Retina (tissue), 1 donor: ENCODE results near the gene OR2AT4.
"Not testable (repeated sequence)": the region's sequence is repeated elsewhere in the genome, so short reads cannot be mapped to it uniquely, and the experiment has no call there.

Experiments
- DNase-seq: peaks from one replicate; pipeline ENCODE4 v3.0.0-alpha.2; 2016

The OR2AT4 gene

DNA sequence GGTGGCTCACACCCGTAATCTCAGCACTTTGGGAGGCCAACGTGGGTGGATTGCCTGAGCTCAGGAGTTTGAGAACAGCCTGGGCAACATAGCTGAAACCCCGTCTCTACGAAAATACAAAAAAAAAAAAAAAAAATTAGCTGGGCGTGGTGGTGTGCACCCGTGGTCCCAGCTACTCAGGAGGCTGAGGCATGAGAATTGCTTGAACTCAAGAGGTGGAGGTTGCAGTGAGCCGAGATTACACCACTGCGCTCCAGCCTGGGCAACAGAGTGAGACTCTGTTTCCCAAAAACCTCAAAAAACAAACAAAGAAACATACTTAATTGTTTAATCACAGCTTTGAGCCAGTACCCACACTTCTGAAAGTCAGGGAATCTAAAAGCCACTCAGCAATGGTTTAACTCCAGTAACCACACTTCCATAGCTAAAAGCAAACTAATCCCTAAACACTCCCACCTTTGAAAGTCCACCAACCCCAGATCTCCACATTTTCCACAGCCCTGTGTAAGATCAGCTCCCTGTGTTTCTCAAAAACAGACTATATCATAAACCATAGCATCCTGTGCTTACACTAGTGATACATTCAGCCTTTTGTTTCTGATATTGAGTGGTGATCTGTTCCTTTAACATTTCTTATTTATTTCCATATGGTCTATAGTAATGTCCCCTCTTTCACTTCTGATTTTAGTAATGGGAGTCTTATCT is 4.9 kb upstream of the OR2AT4 start:
- no peak for DNase-seq

GRCh38 chr11:75100314-75100713 is 3.6 kb upstream of the OR2AT4 start:
- no peak for DNase-seq

GRCh38 chr11:75099635-75100034 is 3.0 kb upstream of the OR2AT4 start:
- DNase-seq: no peak

DNA sequence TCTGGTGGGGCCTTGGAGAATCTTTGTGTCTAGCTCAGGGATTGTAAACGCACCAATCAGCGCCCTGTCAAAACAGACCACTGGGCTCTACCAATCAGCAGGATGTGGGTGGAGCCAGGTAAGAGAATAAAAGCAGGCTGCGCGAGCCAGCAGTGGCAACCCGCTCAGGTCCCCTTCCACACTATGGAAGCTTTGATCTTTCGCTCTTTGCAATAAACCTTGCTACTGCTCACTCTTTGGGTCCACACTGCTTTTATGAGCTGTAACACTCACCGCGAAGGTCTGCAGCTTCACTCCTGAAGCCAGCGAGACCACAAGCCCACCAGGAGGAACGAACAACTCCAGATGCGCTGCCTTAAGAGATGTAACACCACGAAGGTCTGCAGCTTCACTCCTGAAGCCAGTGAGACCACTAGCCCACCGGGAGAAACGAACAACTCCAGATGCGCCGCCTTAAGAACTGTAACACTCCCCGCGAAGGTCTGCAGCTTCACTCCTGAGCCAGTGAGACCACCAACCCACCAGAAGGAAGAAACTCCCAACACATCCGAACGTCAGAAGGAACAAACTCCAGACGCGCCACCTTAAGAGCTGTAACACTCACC is 2.3 kb upstream of the OR2AT4 start:
- DNase-seq: not testable (repeated sequence)

DNA sequence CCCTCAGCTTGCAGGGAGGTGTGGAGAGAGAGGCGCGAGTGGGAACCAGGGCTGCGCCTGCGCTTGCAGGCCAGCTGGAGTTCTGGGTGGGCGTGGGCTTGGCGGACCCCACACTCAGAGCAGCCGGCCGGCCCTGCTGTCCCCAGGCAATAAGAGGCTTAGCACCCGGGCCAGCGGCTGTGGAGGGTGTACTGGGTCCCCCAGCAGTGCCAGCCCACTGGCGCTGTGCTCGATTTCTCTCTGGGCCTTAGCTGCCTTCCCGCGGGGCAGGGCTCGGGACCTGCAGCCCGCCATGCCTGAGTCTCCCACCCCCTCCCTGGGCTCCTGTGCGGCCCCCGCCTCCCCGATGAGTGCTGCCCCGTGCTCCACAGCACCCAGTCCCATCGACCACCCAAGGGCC is 1.5 kb upstream of the OR2AT4 start:
- DNase-seq: not testable (repeated sequence)

GRCh38 chr11:75097173-75097557 is 489 bp upstream of the OR2AT4 start:
- DNase-seq: no peak

GRCh38 chr11:75094382-75094781 is 2.3 kb downstream of the OR2AT4 start:
- not testable (repeated sequence) for DNase-seq

- no peak for DNase-seq
These were observed 6.0 kb downstream of the OR2AT4 start for GRCh38 chr11:75090671-75091177.

DNA sequence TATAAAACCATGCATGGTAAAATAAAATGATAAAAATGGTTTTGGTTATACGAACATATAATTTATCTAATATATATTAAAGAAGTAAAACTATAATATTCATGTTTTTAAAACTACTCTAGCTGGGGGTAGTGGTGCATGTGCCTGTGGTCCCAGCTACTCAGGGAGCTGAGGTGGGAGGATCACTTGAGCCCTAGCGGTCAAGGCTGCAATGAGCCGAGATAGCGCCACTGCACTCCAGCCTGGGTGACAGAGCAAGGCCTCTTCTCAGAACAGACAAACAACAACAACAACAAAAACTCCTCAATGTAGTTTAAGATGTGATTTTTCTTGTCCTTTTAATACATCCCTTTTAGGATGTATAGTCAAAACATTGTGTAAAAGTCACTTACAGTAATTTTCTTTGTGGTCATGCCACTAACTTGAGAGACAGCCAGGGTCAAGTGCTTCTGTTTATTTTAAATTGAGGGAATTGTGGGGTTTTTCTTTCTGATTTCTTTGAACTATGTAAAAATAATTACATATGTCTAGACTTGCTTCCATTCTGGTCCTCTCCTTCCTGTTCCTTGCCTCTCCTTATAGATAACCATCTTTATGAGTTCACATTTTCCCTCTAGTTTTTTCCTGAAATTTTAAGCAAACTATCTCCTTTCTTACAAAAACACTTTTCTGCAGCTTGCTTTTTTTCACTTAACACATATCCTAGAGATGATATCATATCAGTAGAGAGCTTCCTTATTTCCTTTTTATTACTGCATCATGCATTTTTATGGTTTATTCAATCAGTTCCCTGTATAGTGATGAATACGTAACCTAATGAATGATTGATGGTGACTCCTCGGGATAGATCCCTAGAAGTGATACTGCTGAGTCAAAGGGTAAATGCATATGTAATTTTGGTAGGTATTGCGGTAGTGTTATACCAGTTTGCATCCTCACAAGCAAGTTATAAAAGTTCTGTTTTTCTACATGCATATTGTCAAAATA is 9.1 kb downstream of the OR2AT4 start:
- no peak for DNase-seq

DNA sequence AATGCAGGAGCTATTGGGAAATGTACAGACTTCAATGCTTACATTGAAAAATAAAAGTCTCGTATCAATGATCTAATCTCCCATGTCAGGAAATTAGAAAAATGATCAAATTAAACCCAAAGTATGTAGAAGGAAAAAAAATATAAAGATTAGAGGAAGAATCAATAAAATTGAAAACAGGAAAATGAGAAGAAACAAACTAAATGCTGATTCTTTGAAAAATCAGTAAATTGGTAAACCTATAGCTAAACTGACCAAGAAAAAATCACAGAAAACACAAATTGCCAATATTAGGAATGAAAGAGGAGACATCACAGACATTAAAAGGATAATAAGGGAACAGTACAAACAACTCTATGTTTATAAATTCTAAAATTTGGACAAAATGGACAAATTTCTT is 11.8 kb downstream of the OR2AT4 start:
- DNase-seq: no peak

GRCh38 chr11:75083217-75083605 is 13.5 kb downstream of the OR2AT4 start:
- DNase-seq: no peak

- no peak for DNase-seq
These were observed 14.0 kb downstream of the OR2AT4 start for GRCh38 chr11:75082601-75083216.

DNA sequence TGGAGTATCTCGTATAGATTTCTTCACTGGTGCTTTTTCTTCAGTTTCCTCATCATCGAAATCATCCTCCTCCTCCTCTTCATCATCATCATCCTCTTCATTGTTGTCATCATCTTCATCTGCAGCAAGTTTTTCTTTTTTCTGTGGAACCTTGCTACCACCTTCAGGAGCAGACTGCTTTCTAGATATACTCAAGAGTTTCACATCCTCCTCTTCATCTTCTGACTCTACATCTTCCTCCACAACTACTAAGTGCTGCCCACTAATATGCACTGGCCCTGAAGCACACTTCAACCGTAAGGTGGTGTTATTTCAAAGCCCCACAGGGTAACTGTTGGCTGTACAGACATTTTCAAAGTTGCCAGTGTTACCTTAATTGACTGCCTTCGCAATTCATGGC is 17.1 kb downstream of the OR2AT4 start:
- DNase-seq: no peak

DNA sequence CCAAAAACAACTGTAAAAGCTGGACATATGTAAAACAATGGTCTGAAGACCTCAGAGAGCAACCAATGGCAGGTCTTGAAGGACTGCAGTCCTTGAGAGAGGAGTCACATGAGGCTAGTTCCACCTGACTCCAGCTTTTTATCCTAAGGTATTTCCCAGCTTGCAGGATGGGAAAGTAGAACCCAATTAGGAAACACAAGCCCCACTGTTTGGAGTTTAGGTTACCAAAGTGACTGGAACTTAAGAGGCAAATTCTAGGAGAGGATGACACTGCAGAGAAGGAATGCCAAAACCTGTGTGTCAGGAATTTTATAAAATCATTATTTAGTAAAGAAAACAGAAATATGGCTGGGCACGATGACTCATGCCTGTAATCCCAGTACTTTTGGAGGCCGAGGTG is 18.4 kb downstream of the OR2AT4 start:
- DNase-seq: no peak

DNA sequence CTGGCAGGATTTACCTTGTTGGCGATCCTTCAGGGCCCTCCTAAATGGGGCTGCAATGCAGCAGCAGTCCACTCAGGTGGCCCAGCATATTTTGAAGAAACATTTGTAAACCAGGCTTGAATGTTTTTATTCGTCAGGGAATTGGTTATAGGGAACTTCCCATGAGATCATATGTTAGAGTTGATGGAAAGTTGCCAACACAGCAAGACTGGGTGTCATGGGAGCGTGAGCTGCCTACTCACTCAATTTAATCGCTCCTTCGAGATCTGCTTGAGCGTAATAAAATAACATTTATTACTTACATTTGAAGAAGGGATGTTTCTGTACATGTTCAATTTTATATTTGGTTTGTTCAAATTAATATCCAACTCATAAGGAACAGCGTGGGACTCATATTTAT is 19.4 kb downstream of the OR2AT4 start:
- DNase-seq: no peak

GRCh38 chr11:75076671-75077070 is 20.0 kb downstream of the OR2AT4 start:
- no peak for DNase-seq

DNA sequence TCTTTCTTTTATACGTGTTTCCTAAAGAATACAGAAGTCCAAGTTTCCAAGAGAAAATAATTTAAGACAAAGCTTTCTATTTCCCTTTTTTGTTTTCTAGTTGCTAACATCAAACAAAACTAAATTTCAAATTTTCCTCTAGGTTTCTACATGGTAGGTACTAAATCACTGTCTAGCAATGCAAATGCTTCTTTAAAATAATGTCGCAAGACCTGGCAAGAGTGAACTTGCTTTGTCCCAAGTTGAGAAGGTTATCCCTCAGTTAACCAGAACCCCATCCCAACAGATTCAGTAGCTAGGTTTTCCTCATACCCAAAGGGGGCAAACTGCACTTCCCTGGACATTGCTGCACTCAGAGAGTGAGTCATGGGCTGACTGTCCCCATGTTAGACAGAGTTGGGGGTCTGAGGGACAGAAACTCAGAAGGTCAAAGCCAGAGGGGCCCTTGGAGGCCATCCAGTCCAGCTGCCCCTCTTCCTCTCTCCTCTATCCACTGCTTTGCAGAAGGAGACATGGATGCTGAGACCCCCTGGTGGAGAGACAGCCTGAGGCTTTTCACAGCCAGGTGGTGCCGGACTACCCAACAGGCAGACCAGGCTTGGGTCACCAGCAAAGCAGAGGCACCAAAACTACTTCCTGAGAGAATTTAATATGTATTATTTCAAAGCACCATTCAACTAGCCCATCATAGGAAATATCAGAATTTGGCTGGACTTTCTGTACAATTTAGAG is 23.1 kb downstream of the OR2AT4 start:
- no peak for DNase-seq

DNA sequence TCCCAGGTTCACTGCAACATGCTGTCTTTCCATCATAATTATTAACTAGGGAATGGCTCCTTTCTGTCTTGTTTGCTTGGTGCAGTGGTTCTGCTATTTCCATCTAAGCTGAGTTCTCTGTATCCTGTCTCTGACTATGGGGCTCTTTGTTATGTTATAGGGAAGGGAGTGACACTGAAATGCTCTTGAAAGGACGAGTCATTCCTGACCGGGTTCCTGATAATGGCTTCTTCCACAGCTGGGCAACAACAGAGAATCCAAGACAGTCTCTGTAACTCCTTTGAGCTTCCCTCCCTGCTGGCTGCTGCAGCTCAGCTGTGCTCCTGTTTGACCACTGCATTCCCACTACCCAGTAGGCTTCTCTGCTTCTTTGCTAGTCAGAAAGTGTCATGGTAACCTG is 24.1 kb downstream of the OR2AT4 start:
- no peak for DNase-seq

- no peak for DNase-seq
These were observed 27.2 kb downstream of the OR2AT4 start for GRCh38 chr11:75069473-75069872.

GRCh38 chr11:75068993-75069392 is 27.7 kb downstream of the OR2AT4 start:
- no peak for DNase-seq

- DNase-seq: no peak
These were observed 28.1 kb downstream of the OR2AT4 start for GRCh38 chr11:75068559-75068958.

- no peak for DNase-seq
These were observed 30.6 kb downstream of the OR2AT4 start for GRCh38 chr11:75066061-75066460.
